GM08714 (cell line): ENCODE data around the gene TMEM163.

Source experiments
- H3K4me3 ChIP-seq: fragments of 200-500 bp; sonication (Bioruptor generic); 2 replicates; pipeline ENCODE4 v1.5.1; 2014; ENCODE audit warnings: mild to moderate bottlenecking, low read length, inconsistent platforms
- ZNF274 ChIP-seq: IDR thresholded peaks from 2 replicates; pipeline ENCODE4 v1.6.1; 2012; ENCODE audit warnings: mild to moderate bottlenecking, low read depth, low read length

Gene TMEM163

DNA sequence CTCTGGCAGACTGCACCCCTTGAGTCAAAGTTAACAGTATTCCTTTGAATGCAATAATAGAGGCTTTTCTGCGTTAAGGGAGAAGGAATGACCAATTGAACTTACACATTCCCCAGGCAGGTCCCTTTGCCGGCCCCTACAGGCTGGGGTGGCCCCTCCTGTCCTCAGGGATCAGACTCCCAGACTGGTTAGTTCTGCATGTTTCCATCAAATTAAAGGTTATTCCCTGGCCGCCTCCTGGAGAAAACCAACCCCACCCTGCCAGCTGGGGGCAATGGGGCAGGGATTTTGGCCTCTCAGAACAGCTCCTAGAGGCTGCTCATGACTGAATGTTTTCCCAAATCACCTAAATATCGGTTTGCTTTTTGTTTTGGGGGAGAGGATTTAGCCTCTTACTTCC, 265.3 kb downstream of the TMEM163 start:
- no peak overlapping the region for H3K4me3 ChIP-seq
- TF ChIP-seq ZNF274 = no peak

DNA sequence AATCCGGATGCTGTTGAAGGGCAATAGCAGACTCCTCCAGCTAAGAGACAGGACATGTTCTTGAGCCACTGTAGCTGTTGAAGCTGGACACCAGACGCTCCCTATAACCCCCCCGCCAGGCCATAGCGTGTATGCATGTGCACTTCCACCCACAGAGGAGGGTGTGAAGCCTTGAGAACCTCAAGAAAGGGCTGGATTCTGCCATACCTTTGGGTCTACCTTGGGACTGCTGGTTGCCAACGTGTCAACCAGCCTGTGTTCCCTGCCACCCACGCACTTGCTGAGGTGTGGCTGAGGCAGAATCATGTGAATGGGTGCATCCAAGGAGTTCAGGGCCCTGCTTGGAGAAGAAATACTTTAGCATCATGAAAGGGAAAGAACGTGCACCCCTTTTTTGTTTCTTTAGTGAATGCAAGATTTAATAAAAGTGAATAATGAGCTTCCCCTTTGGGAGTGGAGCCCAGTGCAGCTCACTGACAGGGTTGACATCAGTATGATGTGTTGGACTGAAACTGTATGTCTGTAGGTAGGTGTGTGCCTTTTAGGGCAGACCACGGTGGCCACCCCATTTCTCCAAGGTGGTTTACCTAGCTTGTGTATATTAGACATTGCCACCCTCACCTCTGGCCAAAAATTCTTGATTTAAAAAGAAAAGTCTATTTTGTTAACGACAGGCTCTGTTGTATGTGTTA, 266.6 kb downstream of the TMEM163 start:
- H3K4me3 ChIP-seq = no peak overlapping the region
- TF ChIP-seq ZNF274 = no peak

DNA sequence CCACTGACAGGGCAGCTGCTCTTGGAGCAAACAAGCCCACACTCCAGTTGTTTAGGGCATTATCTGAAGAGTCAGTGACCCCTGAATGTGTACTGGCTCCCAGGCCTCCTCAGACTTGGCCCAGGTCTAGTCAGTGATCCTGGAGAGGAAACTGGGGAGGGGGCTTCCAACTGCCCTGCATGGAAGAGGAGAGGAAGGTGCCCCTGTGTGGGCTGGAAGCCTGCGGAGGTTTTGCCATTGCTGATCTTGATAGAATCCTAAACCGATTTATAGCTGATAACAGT, 267.5 kb downstream of the TMEM163 start:
- TF ChIP-seq ZNF274 = no peak

DNA sequence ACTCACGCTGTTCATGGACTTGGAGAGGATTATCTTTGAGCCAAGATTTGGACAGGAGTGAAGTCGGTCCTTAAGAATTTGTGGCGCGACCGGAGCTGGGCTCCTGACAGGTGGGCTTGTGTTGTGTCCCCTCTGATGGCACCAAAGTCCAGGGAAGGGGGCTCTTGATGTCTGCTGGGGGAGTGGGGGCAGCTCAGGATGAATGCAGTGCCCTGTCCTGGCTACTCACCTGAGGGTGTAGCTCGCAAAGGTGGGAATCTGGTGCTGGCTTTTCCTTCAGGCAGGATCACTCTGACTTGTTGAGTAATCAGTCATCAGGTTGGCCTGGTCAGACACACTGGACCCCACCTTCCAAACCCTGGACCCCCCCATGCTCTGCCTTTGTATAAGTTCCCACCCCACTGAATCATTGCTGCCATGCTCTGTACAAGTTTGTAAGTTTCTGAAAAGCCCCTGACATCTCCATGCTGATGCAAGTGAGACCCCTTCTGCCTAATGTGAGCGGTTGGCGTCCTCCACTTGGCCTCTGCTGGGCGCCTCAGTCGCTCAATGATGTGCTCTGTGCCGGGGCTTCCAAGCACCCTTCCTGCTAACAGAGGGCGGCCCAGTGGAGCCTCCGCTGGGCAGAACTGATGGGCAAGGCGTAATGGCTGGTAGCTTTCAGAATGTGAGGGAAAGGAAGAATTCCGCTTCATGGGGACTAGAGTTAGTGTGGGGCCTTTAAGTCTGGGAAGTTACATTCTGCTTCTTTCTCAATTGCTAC, 268.9 kb downstream of the TMEM163 start:
- no peak for TF ChIP-seq ZNF274

More for the DNA sequence above, 267.5 kb downstream of the TMEM163 start:
- H3K4me3 ChIP-seq = no peak overlapping the region

DNA sequence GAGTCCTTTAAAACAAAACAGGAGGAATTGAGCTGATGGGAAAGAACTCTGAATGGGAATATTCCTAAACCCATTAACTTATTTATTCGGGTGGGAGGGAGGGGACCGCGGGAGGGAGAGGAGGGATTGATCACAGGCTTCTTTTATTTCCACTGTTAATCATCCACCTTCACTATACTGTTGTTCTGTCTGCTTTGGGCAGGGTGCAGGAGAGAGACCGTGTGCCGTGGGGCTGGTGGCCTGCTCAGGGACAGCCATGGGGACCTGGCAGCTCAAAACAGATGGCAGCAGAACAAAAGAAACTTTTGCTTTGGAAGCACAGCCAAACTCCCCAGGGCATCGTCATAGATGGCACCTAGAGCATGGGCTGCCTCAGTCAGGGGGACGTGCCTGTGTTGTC, 269.6 kb downstream of the TMEM163 start:
- no peak overlapping the region for H3K4me3 ChIP-seq
- no peak for TF ChIP-seq ZNF274

More for the DNA sequence above, 268.9 kb downstream of the TMEM163 start:
- H3K4me3 ChIP-seq = no peak overlapping the region

DNA sequence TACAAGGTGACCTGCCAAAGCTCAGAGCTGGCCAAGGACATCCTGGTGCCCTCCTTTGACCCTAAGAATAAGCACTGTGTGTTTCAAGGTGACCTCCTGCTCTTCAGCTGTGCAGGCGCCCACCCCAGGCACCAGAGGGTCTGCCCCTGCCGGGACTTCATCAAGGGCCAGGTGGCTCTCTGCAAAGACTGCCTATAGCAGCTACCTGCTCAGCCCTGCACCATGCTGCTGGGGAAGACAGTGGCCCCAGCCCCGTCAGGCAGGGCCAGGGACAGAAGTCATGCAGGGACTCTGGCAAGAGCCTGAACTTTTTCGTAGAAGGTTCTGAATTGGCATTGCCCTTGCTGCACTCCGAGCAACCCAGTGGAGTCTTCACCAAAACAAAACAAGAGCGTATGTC, 270.1 kb downstream of the TMEM163 start:
- TF ChIP-seq ZNF274 = no peak
- H3K4me3 ChIP-seq = no peak overlapping the region

DNA sequence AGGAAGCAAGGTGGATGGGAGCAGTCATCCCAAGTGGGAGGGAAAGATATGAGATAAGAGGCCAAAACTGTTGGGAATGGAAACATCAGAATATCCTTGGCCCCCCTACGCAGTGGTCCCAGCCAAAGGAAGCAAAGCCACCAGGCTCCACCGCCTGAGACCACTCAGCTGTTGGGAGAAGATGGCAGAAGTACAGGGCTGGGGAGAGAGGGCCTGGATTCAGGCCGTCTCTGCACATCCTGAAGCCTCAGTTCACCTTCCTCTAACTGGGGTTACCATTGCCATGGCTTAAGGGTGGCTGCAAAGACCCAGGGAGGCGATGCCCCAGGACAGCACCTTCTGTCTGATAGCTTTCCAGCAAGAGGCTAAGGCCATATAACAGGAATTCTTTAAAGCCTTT, 271.1 kb downstream of the TMEM163 start:
- no peak for TF ChIP-seq ZNF274
- H3K4me3 ChIP-seq = no peak overlapping the region

DNA sequence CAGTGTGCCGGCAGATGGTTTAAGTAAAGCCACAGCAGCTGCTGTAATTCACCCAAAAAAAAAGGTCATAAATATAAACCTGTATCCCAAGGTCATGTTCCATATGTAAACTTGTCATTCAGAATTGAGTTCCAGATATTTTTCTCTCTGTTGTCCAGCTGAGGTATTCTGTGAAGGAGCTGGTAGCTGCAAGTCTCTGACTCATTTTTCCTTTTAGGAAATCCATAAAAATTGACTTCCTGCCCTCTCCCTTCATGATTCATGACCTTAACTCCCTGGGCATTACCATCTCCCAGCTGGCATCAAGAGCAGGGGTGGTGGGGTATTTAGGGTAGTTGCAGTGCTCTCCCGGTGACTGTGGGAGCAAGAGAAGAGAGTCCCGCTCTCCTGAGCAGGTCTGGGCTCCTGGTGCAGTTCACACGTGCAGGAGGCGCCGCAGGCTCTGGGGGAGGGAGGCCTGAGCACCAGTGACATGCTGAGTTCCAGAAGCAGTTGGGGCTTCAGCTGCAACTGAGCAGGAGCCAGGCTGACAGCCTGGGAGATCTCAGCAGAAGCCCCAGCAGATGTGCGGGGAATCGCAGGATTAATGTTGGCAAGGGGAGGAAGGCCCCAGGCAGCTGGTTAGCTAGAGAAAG, 272.3 kb downstream of the TMEM163 start:
- H3K4me3 ChIP-seq = no peak overlapping the region
- TF ChIP-seq ZNF274 = no peak

DNA sequence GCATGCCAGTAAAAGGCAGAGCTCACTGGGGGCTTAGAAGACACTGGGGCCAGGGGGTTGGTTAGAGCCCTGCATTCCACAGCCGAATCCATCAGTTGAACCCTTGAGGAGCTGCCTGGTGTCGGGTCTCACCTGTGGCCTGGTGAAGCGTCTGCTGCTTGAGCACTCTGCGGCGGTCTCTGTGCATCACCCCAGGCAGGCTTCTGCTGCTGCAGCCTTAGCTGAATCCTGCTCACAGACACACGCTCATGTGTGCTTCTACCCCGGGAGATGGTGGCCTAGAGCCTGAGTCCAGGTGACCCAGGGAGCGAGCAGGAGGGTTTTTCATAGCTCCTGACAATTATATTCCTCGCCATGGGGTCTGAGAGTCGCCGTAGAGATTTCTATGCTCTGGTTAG, 272.8 kb downstream of the TMEM163 start:
- H3K4me3 ChIP-seq = no peak overlapping the region
- TF ChIP-seq ZNF274 = no peak

DNA sequence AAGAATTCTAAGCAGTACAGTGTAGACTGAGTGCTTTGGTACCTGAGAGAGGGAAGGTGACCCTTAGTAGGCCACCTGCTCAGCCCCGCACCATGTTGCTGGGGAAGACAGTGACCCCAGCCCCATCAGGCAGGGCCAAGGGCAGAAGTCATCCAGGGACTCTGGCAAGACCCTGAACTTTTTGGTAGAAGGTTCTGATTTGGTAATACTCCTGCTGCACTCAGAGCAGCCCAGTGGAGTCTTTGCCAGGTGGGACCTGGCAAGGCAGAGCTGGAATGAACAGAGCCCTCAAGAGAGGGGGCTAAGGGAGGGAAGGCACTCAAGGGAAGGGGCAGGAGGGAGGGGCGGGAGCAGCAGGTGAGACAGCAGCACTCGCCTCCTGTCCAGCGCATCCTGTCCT, 273.7 kb downstream of the TMEM163 start:
- no peak overlapping the region for H3K4me3 ChIP-seq
- TF ChIP-seq ZNF274 = no peak

DNA sequence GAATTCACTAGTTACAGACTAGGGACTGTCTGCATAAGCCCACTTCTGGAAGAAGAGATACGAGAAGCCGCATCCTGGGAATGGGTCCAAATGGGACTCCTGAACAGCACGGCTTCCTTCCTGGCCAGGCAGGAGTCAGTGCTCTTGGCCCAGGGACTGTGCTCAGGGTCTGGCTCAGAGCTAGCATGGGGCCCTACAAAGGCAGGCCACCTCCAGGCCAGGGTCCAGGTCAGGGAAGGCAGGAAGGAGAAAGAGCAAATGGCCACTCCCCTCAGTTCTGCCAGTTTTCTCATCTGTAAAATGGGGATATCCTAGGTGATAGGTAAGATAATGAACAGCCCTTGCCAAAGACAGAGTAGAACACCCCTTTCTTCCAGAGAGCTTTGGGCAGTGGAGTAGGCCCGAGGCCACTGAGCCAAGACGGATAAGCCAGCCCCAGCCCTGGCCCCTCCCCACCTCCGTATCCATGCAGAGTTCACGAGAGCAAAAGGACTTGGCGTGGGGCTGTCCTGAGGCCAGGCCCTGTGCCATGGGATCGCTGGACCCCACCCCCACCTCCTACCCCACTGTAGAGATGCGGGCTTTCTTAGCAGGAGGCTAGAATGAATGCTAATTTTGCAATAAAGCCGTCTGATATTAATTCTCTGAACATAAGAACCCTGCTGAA, 274.9 kb downstream of the TMEM163 start:
- TF ChIP-seq ZNF274 = no peak
- no peak overlapping the region for H3K4me3 ChIP-seq

DNA sequence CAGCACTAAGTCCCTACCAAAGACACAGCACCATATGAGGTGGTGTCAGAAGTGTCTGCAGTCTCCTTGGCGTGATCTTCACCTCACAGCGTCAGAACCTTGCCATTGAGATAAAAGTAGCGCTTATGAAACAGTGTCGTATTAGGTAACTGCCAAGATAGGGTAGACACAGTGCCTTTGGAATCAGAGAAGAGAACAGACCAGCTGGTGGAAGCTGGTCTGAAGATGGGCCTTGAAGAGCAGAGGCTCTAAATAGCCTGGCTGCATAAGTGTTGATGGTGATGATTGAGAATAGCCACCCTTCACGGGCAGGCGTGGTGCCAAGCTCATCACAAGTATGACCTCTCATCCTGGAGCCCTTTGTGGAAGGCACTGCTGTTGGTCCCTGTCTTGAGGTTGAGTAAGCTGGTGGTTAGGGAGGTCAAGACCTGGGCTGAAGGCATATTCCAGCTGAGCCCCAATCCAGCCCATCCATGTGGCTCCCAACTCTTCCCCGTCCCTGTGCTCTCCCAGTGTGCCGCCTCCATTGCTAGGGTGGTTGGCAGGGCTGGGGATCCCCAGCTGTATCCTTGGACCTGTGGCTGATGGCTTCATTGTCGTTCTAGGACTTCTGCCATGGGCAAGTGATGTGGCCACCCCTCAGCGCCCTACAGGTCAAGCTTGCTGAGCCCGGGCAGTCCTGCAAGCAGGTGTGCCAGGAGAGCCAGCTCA, 277.5 kb downstream of the TMEM163 start:
- no peak for TF ChIP-seq ZNF274
- no peak overlapping the region for H3K4me3 ChIP-seq

DNA sequence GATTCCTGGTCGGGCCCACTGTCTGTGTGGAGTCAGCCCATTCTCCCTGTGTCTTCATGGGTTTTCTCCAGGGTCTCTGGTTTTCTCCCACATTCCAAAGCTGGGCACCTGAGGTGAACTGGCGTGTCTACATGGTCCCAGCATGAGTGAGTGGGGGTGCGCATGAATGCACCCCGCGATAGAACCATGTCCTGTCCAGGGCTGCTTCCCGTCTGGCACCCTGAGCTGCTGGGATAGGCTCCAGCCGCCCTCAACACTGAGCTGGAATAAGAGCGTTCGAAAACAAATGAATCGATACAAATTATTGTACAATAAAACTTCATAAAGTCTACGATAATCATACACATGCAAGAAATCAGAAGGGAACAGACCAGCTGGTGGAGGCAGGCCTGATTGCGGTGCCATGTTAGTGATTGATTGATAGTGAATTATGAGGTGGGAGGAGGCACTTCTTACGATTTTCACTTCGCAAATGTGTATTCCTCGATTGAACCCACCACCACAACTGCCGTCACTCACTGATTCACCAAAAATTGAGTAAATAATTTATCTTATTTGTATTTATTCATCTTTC, 278.4 kb downstream of the TMEM163 start:
- TF ChIP-seq ZNF274 = no peak
- H3K4me3 ChIP-seq = no peak overlapping the region

DNA sequence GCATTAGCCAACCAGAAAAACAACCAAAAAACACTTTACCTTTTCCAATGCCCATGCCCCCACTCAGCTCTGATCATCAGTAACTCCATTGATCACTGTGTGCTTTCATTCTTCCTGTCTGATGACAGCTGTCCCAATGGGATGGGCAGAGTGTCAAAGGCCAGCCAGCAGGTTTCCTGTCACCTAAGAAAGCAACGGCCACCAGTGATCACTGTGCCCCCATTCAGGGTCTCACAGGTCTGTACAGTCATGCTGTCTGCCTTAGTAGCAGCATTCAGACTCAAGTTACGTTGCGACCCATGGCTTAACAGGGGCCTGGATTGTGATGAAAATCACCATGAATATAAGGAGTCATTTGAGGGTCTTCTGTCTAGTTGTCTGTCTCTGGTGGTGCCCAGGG, 280.4 kb downstream of the TMEM163 start:
- TF ChIP-seq ZNF274 = no peak
- H3K4me3 ChIP-seq = no peak overlapping the region

DNA sequence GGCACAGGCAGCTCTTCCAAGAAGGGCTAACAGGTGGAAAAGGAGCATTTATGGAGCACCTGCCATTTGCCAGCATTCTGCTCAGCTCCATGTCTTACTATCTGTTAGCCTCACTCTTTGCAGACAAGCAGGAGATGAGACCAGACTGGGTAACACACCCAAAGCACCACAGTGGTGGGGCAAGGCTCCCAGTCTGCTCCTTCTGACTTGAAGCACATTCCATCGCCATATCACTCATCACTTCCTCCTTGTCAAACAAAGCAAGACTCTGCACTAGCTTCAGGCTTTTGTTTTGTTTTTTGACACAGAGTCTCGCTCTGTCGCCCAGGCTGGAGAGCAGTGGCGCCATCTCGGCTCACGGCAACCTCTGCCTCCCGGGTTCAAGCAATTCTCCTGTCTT, 282.1 kb downstream of the TMEM163 start:
- TF ChIP-seq ZNF274 = no peak

More for the DNA sequence above, 282.1 kb downstream of the TMEM163 start:
- no peak overlapping the region for H3K4me3 ChIP-seq
